Stimulated activated CD4-positive, alpha-beta T cell treated with anti-CD3 and anti-CD28 coated beads, Interleukin-2, amount 100 ng/mL, for 4 hours (primary cell): ENCODE data around the gene PRPF8.
A peak's percentile ranks its signal among the peaks of the same experiment; 100 is the strongest.
"Not testable (repeated sequence)": the region's sequence is repeated elsewhere in the genome, so short reads cannot be mapped to it uniquely, and the experiment has no call there.

ENCODE experiments used
- DNase-seq: peaks from one replicate; pipeline ENCODE4 v3.0.0-alpha.2; 2020; ENCODE audit warnings: low read depth

PRPF8 gene

GRCh38 chr17:1684378-1685189 lies at the start of gene PRPF8:
TSS of gene PRPF8 (minus strand) at chr17:1684867. CDS start at chr17:1684571, 296 bp downstream.
- DNase-seq, result peak; percentile 97

DNA sequence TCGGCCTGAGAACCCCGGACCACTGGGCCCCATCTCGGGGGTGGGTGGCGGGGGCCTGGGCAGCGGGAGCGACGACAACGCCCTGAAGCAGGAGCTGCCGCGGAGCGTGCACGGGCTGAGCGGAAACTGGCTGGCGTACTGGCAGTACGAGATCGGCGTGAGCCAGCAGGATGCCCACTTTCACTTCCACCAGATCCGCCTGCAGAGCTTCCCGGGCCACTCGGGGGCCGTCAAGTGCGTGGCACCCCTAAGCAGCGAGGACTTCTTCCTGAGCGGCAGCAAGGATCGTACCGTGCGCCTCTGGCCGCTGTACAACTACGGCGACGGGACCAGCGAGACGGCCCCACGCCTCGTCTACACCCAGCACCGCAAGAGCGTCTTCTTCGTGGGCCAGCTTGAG lies 49.1 kb upstream of the PRPF8 start:
- DNase-seq, result no peak

GRCh38 chr17:1732833-1733321 lies 48.2 kb upstream of the PRPF8 start:
- DNase-seq, result no peak

GRCh38 chr17:1732241-1732832 lies 47.7 kb upstream of the PRPF8 start:
- no peak for DNase-seq

DNA sequence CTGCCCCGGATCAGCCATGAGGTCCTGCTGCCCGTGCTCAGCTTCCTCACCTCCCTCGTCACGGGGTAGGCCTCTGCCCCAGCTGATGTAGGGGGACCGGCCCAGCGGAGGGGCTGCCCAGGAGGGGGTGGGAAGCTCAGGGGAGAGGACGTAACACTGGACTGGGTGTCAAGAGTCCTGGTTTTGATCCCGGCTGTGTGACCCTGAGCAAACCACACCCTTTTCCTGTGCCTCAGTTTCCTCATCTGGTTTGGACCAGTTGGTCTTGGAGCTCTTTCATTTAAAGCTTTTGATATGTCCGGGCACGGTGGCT lies 46.5 kb upstream of the PRPF8 start:
- DNase-seq, result no peak

- no peak for DNase-seq
Measured at GRCh38 chr17:1730326-1731193, 45.9 kb upstream of the PRPF8 start.

- no peak for DNase-seq
Measured at GRCh38 chr17:1729966-1730325, 45.3 kb upstream of the PRPF8 start.

DNA sequence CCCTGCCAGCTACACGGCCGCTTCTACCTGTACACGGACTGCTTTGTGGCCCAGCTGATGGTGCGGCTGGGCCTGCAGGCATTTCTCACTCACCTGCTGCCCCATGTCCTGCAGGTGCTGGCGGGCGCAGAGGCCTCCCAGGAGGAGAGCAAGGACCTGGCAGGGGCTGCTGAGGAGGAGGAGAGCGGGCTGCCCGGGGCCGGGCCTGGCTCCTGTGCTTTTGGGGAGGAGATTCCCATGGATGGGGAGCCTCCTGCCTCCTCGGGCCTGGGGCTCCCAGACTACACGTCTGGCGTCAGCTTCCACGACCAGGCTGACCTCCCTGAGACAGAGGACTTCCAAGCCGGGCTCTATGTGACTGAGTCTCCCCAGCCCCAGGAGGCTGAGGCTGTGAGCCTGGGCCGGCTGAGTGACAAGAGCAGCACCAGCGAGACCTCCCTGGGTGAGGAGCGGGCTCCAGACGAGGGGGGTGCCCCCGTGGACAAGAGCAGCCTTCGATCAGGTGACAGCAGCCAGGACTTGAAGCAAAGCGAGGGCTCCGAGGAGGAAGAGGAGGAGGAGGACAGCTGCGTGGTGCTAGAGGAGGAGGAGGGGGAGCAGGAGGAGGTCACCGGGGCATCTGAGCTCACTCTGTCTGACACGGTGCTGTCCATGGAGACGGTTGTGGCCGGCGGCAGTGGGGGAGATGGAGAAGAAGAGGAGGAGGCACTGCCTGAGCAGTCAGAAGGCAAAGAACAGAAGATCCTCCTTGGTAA lies 43.4 kb upstream of the PRPF8 start:
- DNase-seq, result no peak

DNA sequence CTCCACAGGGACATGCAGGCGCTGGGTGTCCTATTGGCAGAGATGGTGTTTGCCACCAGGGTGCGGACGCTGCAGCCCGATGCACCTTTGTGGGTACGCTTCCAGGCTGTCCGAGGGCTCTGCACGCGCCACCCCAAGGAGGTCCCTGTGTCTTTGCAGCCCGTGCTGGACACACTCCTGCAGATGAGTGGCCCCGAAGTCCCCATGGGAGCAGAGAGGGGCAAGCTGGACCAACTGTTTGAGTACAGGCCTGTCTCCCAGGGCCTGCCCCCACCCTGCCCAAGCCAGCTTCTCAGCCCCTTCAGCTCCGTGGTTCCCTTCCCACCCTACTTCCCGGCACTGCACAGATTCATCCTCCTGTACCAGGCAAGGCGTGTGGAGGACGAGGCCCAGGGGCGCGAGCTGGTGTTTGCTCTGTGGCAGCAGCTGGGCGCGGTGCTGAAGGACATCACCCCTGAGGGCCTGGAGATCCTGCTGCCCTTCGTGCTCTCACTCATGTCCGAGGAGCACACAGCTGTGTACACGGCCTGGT lies 42.7 kb upstream of the PRPF8 start:
- no peak for DNase-seq

- no peak for DNase-seq
Measured at GRCh38 chr17:1726626-1727257, 42.1 kb upstream of the PRPF8 start.

- no peak for DNase-seq
Measured at GRCh38 chr17:1725642-1726511, 41.2 kb upstream of the PRPF8 start.

DNA sequence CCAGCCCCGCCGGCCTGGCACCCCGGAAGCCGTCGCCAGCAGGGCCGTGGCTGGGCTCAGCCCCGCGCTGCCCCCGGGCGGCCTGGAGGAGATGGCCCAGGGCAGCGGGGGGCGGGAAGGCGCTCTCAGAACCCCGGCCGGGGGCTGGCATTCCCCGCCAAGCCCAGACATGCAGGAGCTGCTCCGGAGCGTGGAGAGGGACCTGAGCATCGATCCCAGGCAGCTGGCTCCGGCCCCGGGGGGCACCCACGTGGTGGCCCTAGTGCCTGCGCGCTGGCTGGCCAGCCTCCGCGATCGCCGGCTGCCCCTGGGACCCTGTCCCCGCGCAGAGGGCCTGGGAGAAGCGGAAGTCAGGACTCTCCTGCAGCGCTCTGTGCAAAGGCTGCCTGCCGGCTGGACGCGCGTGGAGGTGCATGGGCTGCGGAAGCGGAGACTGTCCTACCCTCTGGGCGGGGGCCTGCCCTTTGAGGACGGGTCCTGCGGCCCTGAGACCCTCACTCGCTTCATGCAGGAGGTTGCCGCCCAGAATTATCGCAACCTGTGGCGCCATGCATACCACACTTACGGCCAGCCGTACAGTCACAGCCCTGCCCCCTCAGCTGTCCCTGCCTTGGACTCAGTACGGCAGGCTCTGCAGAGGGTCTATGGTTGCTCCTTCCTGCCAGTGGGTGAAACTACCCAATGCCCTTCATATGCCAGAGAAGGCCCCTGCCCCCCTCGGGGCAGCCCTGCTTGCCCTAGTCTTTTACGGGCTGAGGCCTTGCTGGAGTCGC lies 40.4 kb upstream of the PRPF8 start:
- DNase-seq, result no peak

DNA sequence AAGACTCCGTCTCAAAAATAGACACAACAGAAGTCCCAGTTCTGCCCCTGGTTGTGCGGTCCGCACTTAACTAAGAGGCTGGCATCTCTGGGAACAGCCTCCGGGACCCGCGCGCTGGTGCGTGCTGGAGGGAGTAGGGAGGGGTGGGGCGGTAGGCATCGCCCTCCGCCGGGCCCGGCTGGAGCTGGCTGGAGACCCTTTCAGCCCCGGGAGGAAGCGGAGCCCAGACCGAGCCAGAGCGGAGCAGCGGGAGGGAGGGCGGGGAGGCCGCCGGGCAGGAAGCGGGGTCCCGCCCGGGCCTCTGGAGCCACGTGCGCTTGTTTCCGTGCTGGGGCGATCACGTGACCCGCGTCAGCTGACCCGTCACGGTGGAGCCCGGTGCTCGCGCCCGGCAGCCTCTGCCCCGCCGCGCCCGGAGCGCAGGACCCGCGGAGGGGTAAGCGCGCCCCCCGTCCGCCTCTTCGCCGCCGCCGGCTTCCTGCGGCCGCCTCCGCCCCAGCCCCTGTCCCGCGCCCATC lies 39.7 kb upstream of the PRPF8 start, which contains the start of gene WDR81:
Gene WDR81, plus strand, starts transcription at position 354 of the 518 bp plus-strand sequence. CDS start 256 bp downstream, outside the sequence.
- DNase-seq, result peak; percentile 82

GRCh38 chr17:1722022-1722421 lies 37.4 kb upstream of the PRPF8 start:
- not testable (repeated sequence) for DNase-seq

DNA sequence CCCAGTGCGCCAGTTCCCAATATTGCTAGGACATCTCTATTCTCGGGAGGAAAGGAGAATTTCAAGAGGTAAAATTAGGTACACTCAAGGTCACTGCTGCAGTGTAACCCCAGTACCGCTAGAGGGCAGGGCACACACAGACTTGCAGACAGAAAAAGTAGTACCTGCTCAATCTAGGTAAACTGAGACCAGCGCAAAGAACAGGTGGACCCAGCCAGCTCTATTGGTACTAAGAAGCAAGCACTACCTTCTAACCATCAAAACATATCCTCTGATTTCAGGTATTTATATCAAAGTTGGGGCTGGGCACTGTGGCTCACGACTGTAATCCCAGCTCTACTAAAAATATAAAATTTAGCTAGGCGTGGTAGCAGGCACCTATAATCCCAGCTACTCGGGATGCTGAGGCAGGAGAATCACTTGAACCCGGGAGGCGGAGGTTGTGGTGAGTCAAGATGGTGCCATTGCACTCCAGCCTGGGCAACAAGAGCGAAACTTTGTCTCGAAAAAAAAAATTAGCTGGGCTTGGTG lies 36.3 kb upstream of the PRPF8 start:
- peak; percentile 54 for DNase-seq

GRCh38 chr17:1718362-1719165 lies 33.9 kb upstream of the PRPF8 start:
- no peak for DNase-seq

DNA sequence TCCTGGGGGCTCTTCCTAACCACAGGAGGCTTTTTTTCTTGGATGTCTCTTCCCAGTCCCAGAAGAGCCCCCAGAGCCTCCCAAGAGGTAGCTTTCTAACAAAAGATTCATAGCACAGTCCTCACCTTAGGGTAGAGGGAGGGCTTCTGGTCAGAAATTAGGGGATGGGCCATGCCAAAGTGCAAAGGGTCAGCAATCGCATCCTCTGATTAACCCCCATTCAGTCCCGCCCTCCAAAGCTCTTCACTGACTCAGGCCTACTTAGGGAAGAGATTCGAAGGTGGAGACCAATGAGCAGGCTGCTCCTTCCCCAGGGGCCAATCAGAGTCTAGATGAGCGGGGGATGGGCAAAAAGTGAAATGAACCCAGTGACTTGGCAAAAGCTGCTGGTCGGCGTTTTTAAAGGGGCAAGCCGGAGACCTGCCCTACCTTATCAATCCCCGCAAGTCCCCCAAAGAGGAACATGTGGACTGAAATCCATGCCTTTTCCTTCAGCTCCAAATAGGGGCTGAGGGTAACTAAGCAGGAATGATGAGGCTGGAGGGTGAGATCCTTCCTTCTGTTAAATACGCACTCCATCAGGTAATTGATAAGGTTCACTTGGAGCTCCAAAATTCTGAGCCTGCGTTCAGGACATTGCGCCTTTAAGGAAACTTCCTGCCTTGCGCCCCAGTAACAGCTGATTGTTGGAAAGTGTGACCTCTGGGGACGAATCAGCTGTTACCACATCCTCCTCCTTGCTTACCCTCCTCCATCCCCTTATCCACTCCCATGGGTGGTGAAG lies 32.4 kb upstream of the PRPF8 start:
- DNase-seq, result peak; percentile 77
